IPS DF 6.9 (cell line): ENCODE data around the gene STAC3.

Experiments used
- DNase-seq: peaks from one replicate; pipeline ENCODE4 v3.0.0-alpha.2; 2013; ENCODE audit warnings: low read depth, low spot score
- H3K27ac ChIP-seq: one replicate; pipeline ENCODE4 v1.5.1; 2013; ENCODE audit warnings: low read length, control low read depth
- H3K27me3 ChIP-seq: 2 replicates; pipeline ENCODE4 v1.6.1; 2013; ENCODE audit warnings: mild to moderate bottlenecking, low read length; ENCODE audit not compliant: control insufficient read depth, insufficient read depth
- H3K36me3 ChIP-seq: 2 replicates; pipeline ENCODE4 v1.6.1; 2013; ENCODE audit warnings: low read length; ENCODE audit not compliant: control insufficient read depth, insufficient read depth
- H3K4me1 ChIP-seq: 2 replicates; pipeline ENCODE4 v1.6.1; 2013; ENCODE audit warnings: low read length; ENCODE audit not compliant: control insufficient read depth, insufficient read depth
- H3K4me3 ChIP-seq: 2 replicates; pipeline ENCODE4 v1.5.1; 2013; ENCODE audit warnings: mild to moderate bottlenecking, low read length
- H3K9me3 ChIP-seq: 2 replicates; pipeline ENCODE4 v1.6.1; 2013; ENCODE audit warnings: low read length, inconsistent platforms; ENCODE audit not compliant: control insufficient read depth, insufficient read depth
- WGBS: extraction: QIAGEN DNeasy Blood & Tissue Kit; methylation state at CpG from one replicate; pipeline ENCODE4 v1.1.7; 2013; ENCODE audit warnings: mixed read lengths, missing lambda C conversion rate; ENCODE audit not compliant: insufficient read length, insufficient coverage; 5-methylcytosine and 5-hydroxymethylcytosine counted together

The STAC3 gene

GRCh38 chr12:57229634-57230380, 21.2 kb downstream of the STAC3 start, which contains the start of gene SHMT2:
SHMT2 (plus strand) TSS chr12:57229711; CDS start chr12:57229779, 68 bp downstream.
- no peak for DNase-seq
- Histone ChIP-seq H3K36me3 (peaks cover 31% of the 10 kb centered on the region), H3K9me3 (no peaks in the 10 kb centered on the region), H3K4me1 (peaks cover 9% of the 10 kb centered on the region), H3K27me3 (peaks cover 20% of the 10 kb centered on the region), H3K27ac (no peak within 1 kb of the TSS), H3K4me3 (peak within 1 kb of the TSS; percentile 77)
- WGBS = no CpG with 5 or more reads among the region's 42 CpGs

GRCh38 chr12:57229046-57229633, 21.8 kb downstream of the STAC3 start:
- H3K4me1 ChIP-seq = peaks cover 9% of the 10 kb centered on the region
- no CpG with 5 or more reads among the region's 9 CpGs for WGBS
- H3K27me3 ChIP-seq = peaks cover 26% of the 10 kb centered on the region

GRCh38 chr12:57227315-57228115, 23.5 kb downstream of the STAC3 start:
- peaks cover 41% of the 10 kb centered on the region for H3K27me3 ChIP-seq
- peak overlapping the region; percentile 38; the same call in 1 of the 2 replicates for H3K4me3 ChIP-seq
- H3K4me1 ChIP-seq = peaks cover 9% of the 10 kb centered on the region
- no peak for DNase-seq
- H3K27ac ChIP-seq = no peak overlapping the region
- no peaks in the 10 kb centered on the region for H3K9me3 ChIP-seq
- H3K36me3 ChIP-seq = peaks cover 16% of the 10 kb centered on the region
- no CpG with 5 or more reads among the region's 8 CpGs for WGBS

More at GRCh38 chr12:57229046-57229633, 21.8 kb downstream of the STAC3 start:
- Histone ChIP-seq H3K27ac (no peak overlapping the region), H3K4me3 (no peak overlapping the region; the same call in 1 of the 2 replicates), H3K36me3 (peaks cover 31% of the 10 kb centered on the region), H3K9me3 (no peaks in the 10 kb centered on the region)
- DNase-seq = no peak

GRCh38 chr12:57226588-57227314, 24.2 kb downstream of the STAC3 start:
- no peaks in the 10 kb centered on the region for H3K9me3 ChIP-seq
- H3K4me3 ChIP-seq = peak overlapping the region; percentile 38; the same call in 1 of the 2 replicates
- no peak overlapping the region for H3K27ac ChIP-seq
- H3K36me3 ChIP-seq = peaks cover 9% of the 10 kb centered on the region
- peaks cover 9% of the 10 kb centered on the region for H3K4me1 ChIP-seq
- WGBS = no CpG with 5 or more reads among the region's 35 CpGs
- peaks cover 48% of the 10 kb centered on the region for H3K27me3 ChIP-seq
- no peak for DNase-seq

GRCh38 chr12:57225680-57226210, 25.2 kb downstream of the STAC3 start:
- DNase-seq = no peak
- H3K4me3 ChIP-seq = no peak overlapping the region
- no peaks in the 10 kb centered on the region for H3K36me3 ChIP-seq
- WGBS = no CpG with 5 or more reads among the region's 18 CpGs
- H3K9me3 ChIP-seq = no peaks in the 10 kb centered on the region
- H3K4me1 ChIP-seq = peaks cover 11% of the 10 kb centered on the region
- no peak overlapping the region for H3K27ac ChIP-seq
- H3K27me3 ChIP-seq = peaks cover 59% of the 10 kb centered on the region

- Histone ChIP-seq H3K4me3 (no peak overlapping the region; the same call in 1 of the 2 replicates), H3K27ac (no peak overlapping the region), H3K4me1 (peaks cover 10% of the 10 kb centered on the region), H3K36me3 (no peaks in the 10 kb centered on the region), H3K9me3 (no peaks in the 10 kb centered on the region), H3K27me3 (peaks cover 63% of the 10 kb centered on the region)
- no CpG with 5 or more reads among the region's 61 CpGs for WGBS
- DNase-seq = no peak
These were observed 25.9 kb downstream of the STAC3 start for GRCh38 chr12:57224973-57225679.

- no CpG with 5 or more reads among the region's 30 CpGs for WGBS
- Histone ChIP-seq H3K9me3 (no peaks in the 10 kb centered on the region), H3K36me3 (no peaks in the 10 kb centered on the region), H3K27ac (no peak overlapping the region), H3K27me3 (peaks cover 69% of the 10 kb centered on the region), H3K4me1 (peaks cover 15% of the 10 kb centered on the region), H3K4me3 (no peak overlapping the region)
- no peak for DNase-seq
These were observed 26.6 kb downstream of the STAC3 start for GRCh38 chr12:57224278-57224972.

- Histone ChIP-seq H3K4me1 (peaks cover 15% of the 10 kb centered on the region), H3K27ac (no peak overlapping the region), H3K4me3 (no peak overlapping the region), H3K36me3 (no peaks in the 10 kb centered on the region), H3K27me3 (peaks cover 79% of the 10 kb centered on the region), H3K9me3 (no peaks in the 10 kb centered on the region)
- WGBS = no CpG with 5 or more reads among the region's 22 CpGs
- DNase-seq = no peak
These were observed 27.5 kb downstream of the STAC3 start for GRCh38 chr12:57223191-57224165.
